ENCODE measurements around the gene DHRS4L2.
"Not testable (repeated sequence)": the region's sequence is repeated elsewhere in the genome, so short reads cannot be mapped to it uniquely, and the experiment has no call there.

The DHRS4L2 gene

DNA sequence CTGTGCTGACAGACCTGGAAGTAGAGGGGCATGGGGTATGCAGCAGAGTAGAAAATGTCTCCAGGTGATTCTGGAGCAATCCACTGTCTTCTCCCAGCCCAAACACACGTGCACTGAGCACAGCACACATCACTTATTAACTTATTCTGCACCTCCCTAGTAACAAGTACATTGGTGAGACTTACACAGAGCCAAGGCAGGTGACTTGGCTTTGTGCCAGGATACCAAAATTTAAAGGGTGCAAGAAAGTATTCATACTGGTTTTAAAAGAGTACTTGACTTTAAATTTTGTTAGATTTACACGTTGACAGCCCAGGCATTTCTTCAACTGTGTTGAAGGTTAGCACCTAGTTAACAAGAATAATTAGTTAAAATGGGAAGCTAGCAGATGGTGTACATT is 52.0 kb downstream of the DHRS4L2 start:
- no peaks in the 10 kb centered on the region; the same call in 1 of the 2 replicates for H3K9me3 ChIP-seq

DNA sequence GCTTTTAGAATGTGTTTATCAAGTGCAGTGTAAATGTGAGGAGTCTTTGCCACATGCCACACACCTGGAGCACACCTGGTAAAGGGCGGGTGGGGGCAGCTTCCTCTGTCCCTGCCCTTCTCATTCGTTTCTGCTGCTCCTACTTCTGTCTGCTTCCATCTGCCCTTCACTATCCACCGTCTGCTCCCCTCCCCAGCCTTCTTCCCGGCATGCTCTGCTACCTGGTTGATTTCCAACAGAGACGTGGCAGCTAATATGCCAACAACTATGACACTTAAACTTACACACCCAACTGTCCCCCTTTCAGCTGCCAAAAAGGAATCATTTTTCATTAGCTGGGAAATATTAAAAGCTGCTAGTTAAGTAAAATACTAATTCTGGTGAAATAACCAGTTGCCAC is 54.0 kb downstream of the DHRS4L2 start:
- Histone ChIP-seq H3K4me3 (ENCODE audit: low read depth, low read length) (no peak overlapping the region), H3K9me3 (no peaks in the 10 kb centered on the region), H3K36me3 (no peaks in the 10 kb centered on the region), H3K4me1 (no peaks in the 10 kb centered on the region), H3K27me3 (no peaks in the 10 kb centered on the region)
- no peak for DNase-seq
- TF ChIP-seq, protein P1, sequence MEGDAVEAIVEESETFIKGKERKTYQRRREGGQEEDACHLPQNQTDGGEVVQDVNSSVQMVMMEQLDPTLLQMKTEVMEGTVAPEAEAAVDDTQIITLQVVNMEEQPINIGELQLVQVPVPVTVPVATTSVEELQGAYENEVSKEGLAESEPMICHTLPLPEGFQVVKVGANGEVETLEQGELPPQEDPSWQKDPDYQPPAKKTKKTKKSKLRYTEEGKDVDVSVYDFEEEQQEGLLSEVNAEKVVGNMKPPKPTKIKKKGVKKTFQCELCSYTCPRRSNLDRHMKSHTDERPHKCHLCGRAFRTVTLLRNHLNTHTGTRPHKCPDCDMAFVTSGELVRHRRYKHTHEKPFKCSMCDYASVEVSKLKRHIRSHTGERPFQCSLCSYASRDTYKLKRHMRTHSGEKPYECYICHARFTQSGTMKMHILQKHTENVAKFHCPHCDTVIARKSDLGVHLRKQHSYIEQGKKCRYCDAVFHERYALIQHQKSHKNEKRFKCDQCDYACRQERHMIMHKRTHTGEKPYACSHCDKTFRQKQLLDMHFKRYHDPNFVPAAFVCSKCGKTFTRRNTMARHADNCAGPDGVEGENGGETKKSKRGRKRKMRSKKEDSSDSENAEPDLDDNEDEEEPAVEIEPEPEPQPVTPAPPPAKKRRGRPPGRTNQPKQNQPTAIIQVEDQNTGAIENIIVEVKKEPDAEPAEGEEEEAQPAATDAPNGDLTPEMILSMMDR (IDR thresholded peaks at IDR 0.05; ENCODE audit: low read depth, low read length) = no peak

More for the DNA sequence above, 52.0 kb downstream of the DHRS4L2 start:
- H3K4me1 ChIP-seq = no peaks in the 10 kb centered on the region
- H3K27me3 ChIP-seq = no peaks in the 10 kb centered on the region
- no peaks in the 10 kb centered on the region for H3K36me3 ChIP-seq
- H3K4me3 ChIP-seq (ENCODE audit: low read depth, low read length) = no peak overlapping the region
- TF ChIP-seq, protein P1 (IDR thresholded peaks at IDR 0.05; ENCODE audit: low read depth, low read length) = no peak
- DNase-seq = no peak

DNA sequence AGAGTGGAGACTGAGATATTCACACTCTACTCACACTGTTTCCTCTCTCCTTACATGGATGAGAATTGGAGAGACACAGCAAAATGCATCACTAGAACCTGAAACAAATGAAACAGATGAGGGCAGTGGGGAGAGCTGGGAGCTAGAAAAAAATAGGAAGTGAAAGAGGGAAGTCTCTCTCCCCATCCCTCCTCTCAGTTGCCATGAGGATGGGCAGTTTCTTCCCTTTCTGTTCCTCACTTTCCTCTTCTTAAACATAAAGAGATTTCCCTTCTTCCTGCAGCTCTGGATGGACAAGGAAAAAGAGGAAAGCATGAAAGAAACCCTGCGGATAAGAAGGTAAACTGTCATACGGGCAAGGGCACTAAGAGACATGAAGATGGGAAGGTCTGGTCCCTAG is 60.3 kb downstream of the DHRS4L2 start:
- not testable (repeated sequence) for H3K9me3 ChIP-seq; DNase-seq; H3K4me3 ChIP-seq (ENCODE audit: low read depth, low read length); H3K4me1 ChIP-seq; H3K36me3 ChIP-seq; H3K27me3 ChIP-seq

DNA sequence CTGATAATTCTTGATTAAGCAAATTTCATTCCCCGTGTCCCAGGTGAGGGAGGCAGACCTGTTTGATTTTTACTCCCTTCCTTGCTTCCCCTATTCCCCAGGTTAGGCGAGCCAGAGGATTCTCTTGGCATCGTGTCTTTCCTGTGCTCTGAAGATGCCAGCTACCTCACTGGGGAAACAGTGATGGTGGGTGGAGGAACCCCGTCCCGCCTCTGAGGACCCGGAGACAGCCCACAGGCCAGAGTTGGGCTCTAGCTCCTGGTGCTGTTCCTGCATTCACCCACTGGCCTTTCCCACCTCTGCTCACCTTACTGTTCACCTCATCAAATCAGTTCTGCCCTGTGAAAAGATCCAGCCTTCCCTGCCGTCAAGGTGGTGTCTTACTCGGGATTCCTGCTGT is 62.0 kb downstream of the DHRS4L2 start:
- H3K4me3 ChIP-seq (ENCODE audit: low read depth, low read length); H3K4me1 ChIP-seq; DNase-seq; H3K9me3 ChIP-seq; H3K36me3 ChIP-seq; H3K27me3 ChIP-seq: not testable (repeated sequence)

DNA sequence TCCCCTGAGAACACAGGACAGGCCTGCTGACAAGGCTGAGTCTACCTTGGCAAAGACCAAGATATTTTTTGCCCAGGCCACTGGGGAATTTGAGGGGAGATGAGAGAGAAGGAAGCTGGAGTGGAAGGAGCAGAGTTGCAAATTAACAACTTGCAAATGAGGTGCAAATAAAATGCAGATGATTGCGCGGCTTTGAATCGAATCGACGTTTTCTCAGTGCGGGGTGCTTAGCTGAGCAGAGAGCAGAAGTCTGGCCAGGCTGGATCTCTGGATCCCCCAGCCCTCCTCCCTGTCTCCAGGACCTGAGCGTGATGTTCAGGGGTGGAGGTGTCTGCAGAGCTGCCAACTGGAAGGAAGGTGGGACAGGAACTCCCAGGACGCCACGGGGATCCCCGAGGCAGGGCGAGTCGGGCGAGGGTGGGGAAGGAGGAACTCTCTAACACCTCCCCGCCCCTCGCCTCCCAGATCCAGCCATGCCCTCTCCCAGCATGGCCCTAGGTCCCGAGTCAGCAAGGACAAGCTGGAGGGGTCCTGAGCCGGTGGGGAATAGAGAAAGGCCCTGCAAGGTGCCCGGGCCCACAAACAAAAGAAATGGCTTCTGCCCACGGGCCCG is 62.6 kb downstream of the DHRS4L2 start:
- no peaks in the 10 kb centered on the region for H3K36me3 ChIP-seq
- no peaks in the 10 kb centered on the region for H3K9me3 ChIP-seq
- H3K4me1 ChIP-seq = 0 out of 2 replicates have a peak, but pooled peaks cover 2% of the 10 kb centered on the region
- no peak for DNase-seq
- no peaks in the 10 kb centered on the region for H3K27me3 ChIP-seq
- peak overlapping the region; percentile 83 for H3K4me3 ChIP-seq (ENCODE audit: low read depth, low read length)
- TF ChIP-seq, protein P1 (IDR thresholded peaks at IDR 0.05; ENCODE audit: low read depth, low read length) = no peak

DNA sequence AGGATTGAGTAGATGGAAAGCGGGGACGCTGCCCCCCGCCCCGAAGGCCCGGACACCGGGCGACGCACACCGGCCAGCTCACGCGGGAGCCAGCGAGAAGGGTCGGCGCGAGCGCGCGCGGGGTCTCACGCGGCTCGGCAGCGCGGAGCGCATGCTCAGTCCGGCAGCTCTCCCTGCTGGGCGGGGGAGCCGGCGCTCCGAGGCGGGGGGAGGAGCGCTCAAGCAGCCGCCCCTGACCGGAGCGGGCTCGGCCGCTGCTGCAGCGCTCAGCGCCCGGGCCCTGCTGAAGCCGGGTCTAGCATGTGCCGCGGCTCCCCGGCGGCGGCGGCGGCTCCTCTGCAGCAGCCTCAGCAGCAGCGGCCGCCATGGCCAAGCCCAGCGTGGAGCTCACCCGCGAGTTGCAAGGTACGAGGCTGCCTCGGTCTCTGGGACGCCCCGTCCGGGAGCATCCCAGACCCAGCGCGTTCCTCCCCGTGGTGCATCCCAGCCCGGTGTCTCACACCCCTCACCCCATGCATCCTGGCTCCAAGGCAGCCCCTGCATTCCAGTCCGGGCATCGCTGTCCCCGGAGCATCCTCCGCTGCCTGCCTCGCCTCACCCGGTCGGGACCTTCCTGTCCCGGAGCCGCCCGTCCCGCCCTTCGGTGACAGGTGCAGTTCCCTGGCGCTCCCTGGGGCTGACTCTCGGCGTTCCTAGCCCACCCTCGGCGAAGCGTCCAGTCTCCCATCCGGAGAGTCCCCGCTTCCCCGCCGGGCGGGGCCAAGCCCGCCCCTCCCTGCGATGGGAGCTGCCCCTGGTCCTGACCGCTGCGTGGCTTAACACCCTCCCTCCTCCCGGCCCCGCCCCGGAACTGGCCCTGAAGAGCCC is 63.3 kb downstream of the DHRS4L2 start, which contains the start of gene CARMIL3:
Gene CARMIL3, plus strand, starts transcription at position 221 of the 867 bp plus-strand sequence. Its CDS starts 145 bp downstream, at position 366.
- H3K9me3 ChIP-seq = no peaks in the 10 kb centered on the region
- H3K27me3 ChIP-seq = no peaks in the 10 kb centered on the region
- no peaks in the 10 kb centered on the region for H3K36me3 ChIP-seq
- H3K4me1 ChIP-seq = 0 out of 2 replicates have a peak, but pooled peaks cover 2% of the 10 kb centered on the region
- DNase-seq = peak; percentile 83
- TF ChIP-seq, protein P1 (IDR thresholded peaks at IDR 0.05; ENCODE audit: low read depth, low read length) = no peak
- H3K4me3 ChIP-seq (ENCODE audit: low read depth, low read length) = peak within 1 kb of the TSS; percentile 83
